ENCODE data around the gene PHF20.
"Not testable (repeated sequence)": the region's sequence is repeated elsewhere in the genome, so short reads cannot be mapped to it uniquely, and the experiment has no call there.

The PHF20 gene

DNA sequence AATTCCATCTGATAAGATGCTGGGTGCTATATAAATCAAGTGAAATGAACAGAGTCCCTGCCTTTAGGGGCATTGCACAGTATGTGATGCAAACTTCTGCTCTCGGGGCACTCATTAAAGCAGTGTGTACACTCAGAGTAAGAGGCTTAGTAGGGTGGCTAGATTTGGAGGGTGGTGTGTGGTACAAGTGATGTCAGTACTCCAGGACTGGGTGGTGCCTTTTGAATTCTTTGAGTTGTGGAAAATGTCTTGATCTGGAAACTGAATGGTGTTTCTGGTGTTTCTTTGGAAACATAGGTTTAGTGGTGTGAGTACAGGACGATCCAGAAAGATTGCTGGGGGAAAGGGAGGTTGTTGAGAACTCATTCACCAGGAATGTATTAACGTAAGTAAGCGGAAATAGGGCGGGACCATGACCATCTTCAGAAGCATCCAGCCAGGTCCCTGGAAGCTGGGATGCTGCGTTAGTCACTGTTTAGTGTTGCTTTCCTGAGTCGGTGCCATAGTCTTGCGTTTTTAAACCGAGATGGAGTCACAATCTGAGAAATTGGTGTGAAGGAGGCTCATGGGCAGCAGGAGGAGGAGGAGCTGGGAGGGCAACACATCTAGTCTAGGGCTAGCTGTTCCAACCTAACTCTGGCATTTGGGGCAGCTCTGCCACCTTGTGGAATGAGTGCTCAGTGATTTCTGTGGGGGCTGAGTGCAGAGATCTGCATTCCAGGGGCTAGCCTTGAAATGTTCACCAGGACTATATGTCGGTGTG, 112.1 kb downstream of the PHF20 start:
- DNase-seq (ENCODE audit: low read depth in 2 of 2, low spot score in 1 of 2): peak; percentile 5 to 31

DNA sequence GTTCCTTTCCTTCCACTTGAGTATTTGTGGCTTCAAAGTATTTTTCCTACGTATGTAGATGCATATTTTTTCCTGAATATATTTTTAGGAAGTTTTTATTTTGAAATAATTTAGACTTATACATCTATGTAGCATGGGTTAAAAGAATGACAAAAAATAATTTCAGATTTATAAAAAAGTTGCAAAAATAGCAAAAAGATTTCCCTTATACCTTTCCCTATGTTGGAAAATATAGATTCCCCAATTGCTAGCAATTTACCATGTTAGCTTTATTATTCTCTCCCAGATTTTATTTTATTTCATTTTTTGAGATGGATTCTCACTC, 112.7 kb downstream of the PHF20 start:
- no peak for DNase-seq (ENCODE audit: low read depth in 2 of 2, low spot score in 1 of 2)

GRCh38 chr20:35885212-35885611, 113.4 kb downstream of the PHF20 start:
- no peak for DNase-seq (ENCODE audit: low read depth in 2 of 2, low spot score in 1 of 2)

DNA sequence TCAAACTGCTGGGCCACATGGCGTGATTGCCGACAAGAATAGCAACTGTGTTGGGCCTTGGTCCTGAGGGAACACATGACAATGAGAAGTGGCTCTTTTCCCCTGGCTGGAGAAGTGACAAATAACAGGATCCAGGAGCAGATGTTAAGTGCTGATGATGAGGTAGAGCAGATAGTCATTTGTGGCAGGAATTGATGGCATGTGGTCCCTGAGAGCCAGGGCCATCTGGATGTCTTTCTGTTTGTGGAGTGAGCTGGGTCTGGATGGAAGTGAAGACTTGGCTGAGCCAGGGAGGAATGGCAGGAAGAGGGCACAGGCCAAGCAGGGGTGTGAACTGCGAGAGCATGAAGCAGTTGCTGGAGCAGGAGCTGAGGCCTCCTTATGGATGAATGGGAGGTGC, 114.7 kb downstream of the PHF20 start:
- DNase-seq (ENCODE audit: low read depth in 2 of 2, low spot score in 1 of 2): no peak

DNA sequence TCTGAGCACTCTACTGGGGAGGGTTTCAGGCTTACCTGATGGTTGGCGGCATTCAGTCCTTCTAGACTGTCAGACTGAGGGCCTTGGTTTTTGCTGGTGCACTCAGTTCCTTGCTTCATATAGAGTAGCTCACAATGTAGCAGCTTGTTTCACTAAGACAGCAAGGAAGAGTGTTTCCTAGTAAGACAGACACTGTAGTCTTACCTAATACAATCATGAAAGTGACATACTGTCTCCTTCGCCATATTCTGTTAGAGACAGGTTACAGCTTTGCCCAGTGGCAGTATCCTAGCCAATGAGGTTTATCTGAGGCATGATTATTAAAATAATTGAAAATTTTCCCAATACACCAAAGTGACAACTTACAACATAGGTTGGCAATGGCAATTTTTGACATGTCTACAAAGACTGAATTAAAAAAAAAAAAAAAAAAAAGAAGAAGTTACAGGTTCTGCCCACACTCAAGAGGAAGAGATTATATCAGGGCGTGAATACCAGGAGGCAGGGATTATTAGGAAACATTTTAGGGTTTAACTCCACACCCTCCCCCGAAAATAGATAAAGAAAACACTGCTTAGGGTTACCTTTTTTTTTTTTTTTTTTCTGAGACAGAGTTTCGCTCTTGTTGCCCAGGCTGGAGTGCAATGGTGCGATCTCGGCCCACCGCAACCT, 115.7 kb downstream of the PHF20 start:
- DNase-seq (ENCODE audit: low read depth in 2 of 2, low spot score in 1 of 2): no peak

GRCh38 chr20:35888657-35889056, 116.8 kb downstream of the PHF20 start:
- DNase-seq (ENCODE audit: low read depth in 2 of 2, low spot score in 1 of 2): no peak

GRCh38 chr20:35891375-35891774, 119.6 kb downstream of the PHF20 start:
- DNase-seq (ENCODE audit: low read depth in 2 of 2, low spot score in 1 of 2): no peak

- no peak for DNase-seq (ENCODE audit: low read depth in 2 of 2, low spot score in 1 of 2)
These were observed 121.1 kb downstream of the PHF20 start for GRCh38 chr20:35892871-35893270.

DNA sequence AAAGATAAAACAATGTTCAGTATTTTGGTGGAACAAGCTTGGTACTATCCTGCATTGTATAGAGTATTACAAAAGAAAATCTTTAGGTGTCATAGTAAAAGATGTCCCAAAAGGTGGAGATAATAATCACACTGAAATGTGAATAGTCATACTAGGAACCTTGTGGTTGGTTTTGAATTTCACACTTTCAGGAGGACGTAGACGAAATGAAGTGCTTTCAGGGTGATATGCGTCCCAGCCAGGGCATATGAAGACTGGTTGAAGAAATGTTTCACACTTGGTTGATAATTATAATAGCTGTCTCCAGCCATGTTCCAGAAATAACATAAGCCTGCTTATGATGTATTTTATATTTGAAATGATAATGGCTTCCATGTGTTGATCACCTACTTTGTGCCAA, 122.1 kb downstream of the PHF20 start:
- no peak for DNase-seq (ENCODE audit: low read depth in 2 of 2, low spot score in 1 of 2)

GRCh38 chr20:35895516-35895915, 123.7 kb downstream of the PHF20 start:
- not testable (repeated sequence) for DNase-seq (ENCODE audit: low read depth in 2 of 2, low spot score in 1 of 2)

DNA sequence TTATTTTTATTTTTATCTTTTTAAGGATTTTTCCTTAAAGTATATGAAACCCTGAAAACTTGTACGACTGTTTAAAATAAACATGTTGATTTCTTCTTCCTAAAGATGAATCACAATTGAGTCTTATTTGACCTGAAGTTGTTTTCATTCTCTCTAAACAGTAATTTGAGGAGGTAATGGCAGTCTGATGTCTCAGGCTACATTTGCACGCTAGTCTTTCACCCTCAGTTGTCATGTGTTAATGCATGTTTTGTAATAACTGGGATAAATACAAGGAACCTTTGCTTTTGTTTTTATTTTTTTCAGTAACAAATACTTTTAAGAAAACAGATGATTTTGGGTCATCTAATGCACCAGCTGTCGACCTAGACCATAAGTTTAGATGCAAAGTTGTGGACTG, 127.2 kb downstream of the PHF20 start:
- DNase-seq (ENCODE audit: low read depth in 2 of 2, low spot score in 1 of 2): no peak

DNA sequence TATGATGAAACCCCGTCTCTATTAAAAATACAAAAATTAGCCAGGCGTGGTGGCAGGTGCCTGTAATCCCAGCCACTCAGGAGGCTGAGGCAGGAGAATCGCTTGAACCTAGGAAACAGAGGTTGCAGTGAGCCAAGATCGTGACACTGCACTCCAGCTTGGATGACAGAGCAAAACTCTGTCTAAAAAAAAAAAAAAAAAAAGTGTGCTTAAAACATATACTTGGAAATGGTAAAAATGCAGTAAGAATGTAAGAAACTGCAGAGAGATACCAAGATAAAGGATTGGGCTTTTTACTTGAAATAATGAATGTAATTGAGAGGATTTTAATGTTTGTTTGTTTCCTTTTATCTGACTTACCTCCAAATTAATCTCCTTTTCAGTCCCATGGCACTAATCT, 129.4 kb downstream of the PHF20 start:
- DNase-seq (ENCODE audit: low read depth in 2 of 2, low spot score in 1 of 2): not testable (repeated sequence)

DNA sequence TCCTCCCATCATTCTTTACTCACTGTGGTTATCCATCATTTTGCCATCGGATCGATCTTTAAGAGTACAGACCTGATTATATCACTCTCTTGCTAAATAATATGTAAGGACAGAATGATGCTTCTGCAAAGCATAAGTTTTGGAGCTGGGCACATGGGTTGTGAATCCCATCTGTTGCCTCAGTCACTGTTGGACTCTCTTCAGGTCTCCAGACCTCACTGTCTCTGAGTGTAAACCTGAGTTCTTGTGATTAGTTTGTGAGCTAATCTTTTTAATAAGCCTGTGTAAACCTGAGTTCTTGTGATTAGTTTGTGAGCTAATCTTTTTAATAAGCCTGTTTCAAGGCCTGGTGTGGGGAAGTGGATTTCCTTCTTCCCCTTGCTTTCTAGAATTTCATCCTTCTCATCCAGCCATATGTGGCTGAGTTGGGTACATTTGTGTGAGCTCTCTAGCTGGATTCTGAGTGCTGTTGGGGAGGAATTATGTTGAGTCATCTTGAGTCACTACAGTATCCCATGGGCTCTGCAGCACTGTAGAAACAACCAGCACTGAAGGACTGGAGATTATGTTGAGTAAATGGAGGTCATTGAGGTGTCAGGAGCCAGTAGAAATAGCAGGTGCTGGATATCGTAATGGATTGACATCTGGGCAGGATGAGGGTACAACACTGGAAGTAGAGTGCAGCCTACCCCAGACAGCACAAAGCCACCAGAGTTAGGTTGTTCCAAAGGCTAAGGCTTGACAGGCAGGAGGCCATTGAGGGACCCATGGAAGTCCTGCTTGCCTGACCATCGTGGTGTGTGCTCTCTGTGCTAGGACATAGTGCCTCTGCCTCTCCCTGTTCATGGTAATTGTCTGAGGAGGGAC, 130.1 kb downstream of the PHF20 start:
- no peak for DNase-seq (ENCODE audit: low read depth in 2 of 2, low spot score in 1 of 2)

- DNase-seq (ENCODE audit: low read depth in 2 of 2, low spot score in 1 of 2): no peak
These were observed 130.7 kb downstream of the PHF20 start for GRCh38 chr20:35902545-35902941.

GRCh38 chr20:35903843-35904242, 132.0 kb downstream of the PHF20 start:
- DNase-seq (ENCODE audit: low read depth in 2 of 2, low spot score in 1 of 2): no peak

DNA sequence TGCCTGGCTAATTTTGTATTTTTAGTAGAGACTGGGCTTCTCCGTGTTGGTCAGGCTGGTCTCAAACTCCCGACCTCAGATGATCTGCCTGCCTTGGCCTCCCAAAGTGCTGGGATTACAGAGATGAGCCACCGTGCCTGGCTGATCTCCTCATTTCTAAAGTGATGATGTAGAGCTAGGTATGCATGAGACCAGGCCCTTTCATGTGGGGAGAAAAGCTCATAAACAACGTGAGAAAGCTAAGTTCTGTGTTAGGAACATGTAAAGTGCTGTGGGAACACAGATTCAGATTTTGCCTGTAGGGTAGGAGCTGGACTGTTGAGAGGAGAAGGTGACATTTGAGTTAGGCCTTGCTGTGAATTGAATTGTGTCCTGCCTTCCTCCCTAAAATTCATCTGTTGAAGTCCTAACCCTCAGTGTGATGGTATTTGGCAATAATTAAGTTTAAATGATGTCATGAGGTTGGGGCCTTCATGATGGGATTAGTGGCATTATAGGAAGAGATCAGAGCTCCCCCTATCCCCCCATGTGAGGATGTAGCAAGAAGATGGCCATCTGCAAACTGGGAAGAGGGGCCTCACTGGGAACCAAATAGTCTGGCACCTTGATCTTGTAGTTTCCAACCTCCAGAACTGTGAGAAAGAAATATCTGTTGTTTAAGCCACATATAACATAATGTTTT, 133.3 kb downstream of the PHF20 start:
- no peak for DNase-seq (ENCODE audit: low read depth in 2 of 2, low spot score in 1 of 2)

DNA sequence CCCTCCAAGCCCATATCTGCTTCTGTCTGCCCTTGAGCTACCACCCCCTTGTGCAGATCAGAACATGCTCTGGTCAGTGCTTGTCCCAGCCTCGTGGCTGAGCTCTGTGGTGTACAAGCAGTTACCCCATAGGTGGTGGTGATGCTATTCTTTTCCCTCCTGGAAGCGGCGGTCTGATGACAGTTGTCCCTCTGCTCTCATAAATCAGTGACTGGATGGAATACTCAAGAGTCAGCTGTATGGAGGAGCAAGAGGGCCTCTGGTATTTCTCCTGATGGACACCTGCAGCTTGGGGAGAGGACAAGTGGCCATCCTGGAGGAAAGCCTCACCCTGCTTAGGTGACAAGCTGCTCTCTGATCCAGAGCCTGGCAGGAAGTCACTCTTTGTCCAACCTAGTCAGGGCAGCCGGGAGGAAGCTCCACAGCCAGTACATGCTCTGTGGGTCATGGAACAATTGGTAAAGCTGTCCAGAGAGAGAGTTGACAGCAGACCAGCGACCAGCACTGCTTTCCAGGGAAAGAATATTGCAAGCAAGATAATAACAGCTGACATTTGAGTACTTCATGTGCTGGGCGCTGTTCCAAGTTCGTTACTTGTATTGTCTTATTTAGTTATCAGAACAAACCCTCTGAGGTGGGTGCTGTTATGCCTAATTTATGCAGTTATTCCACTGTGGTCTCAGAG, 135.3 kb downstream of the PHF20 start:
- no peak for DNase-seq (ENCODE audit: low read depth in 2 of 2, low spot score in 1 of 2)

- no peak for DNase-seq (ENCODE audit: low read depth in 2 of 2, low spot score in 1 of 2)
These were observed 136.2 kb downstream of the PHF20 start for GRCh38 chr20:35908007-35908406.

- no peak for DNase-seq (ENCODE audit: low read depth in 2 of 2, low spot score in 1 of 2)
These were observed 137.4 kb downstream of the PHF20 start for GRCh38 chr20:35909176-35909575.

GRCh38 chr20:35909796-35910195, 138.0 kb downstream of the PHF20 start:
- no peak for DNase-seq (ENCODE audit: low read depth in 2 of 2, low spot score in 1 of 2)

- no peak for DNase-seq (ENCODE audit: low read depth in 2 of 2, low spot score in 1 of 2)
These were observed 138.4 kb downstream of the PHF20 start for GRCh38 chr20:35910254-35910653.
